Astrocyte (in vitro differentiated cells and primary cell): ENCODE data around the gene GFPT2.

ENCODE experiments used
- CTCF ChIP-seq: IDR thresholded peaks from 2 replicates; pipeline ENCODE4 v1.5.1; 2011; ENCODE audit warnings: low read depth, mild to moderate bottlenecking, inconsistent platforms, low read length, moderate library complexity; ENCODE audit not compliant: insufficient read depth
- EZH2 ChIP-seq: IDR thresholded peaks from 2 replicates; pipeline ENCODE4 v1.6.1; 2012; ENCODE audit warnings: mild to moderate bottlenecking, low read length, inconsistent platforms; ENCODE audit not compliant: insufficient read depth

- TF ChIP-seq CTCF (no peak), EZH2 (no peak)
Observed at GRCh38 chr5:180332861-180333260, 20.3 kb downstream of the GFPT2 start.
